SK-N-SH (cell line): ENCODE results near the gene MRPS23. TPM values are rescaled to one million over a fixed set of nuclear protein-coding genes. Genes with fewer than 3 reads are reported as not detected.

Source experiments
- CTCF ChIA-PET: fragments of 300-600, 350-600 bp; formaldehyde crosslinking; extraction: SDS; loops from one replicate; lab custom pipeline; 2021; lab: Yijun Ruan, JAX
- POLR2A ChIA-PET: fragments of 350-600 bp; sonication (Branson Sonifier 250); formaldehyde crosslinking; extraction: SDS; loops from one replicate; lab custom pipeline; 2020; ENCODE audit warnings: antibody characterized with exemption, inconsistent platforms; lab: Yijun Ruan, JAX
- DNase-seq: peaks from one replicate; pipeline ENCODE4 v3.0.0; 2012
- H2AFZ ChIP-seq: fragments of 200-600 bp; sonication (generic); 2 replicates; pipeline ENCODE4 v1.8.1; 2016; ENCODE audit warnings: antibody characterized with exemption, mild to moderate bottlenecking, low read depth
- H3F3A ChIP-seq: fragments of 200-600 bp; sonication (generic); replicated peaks from 2 replicates; pipeline ENCODE3; 2016; ENCODE audit warnings: antibody characterized with exemption, mild to moderate bottlenecking; ENCODE audit not compliant: insufficient read depth
- H3K27ac ChIP-seq, 2 experiments: fragments of 200-500 bp in 1 of 2; fragments of 200-600 bp in 1 of 2; sonication (Bioruptor generic) in 1 of 2; sonication (generic), shearing (Covaris generic) in 1 of 2; 2 replicates each; pipeline versions ENCODE4 v1.5.1 to v1.6.1; 2014 to 2016; ENCODE audit warnings: low read depth in 2 of 2, inconsistent platforms in 1 of 2, low read length in 1 of 2, mild to moderate bottlenecking in 1 of 2, mixed read lengths in 1 of 2
- H3K27me3 ChIP-seq: fragments of 200-600 bp; sonication (generic), shearing (Covaris generic); 2 replicates; pipeline ENCODE4 v1.6.1; 2016; ENCODE audit warnings: mixed run types; ENCODE audit not compliant: insufficient read depth
- H3K36me3 ChIP-seq, 2 experiments: fragments of 200-500 bp in 1 of 2; fragments of 200-600 bp in 1 of 2; sonication (Bioruptor generic) in 1 of 2; sonication (generic) in 1 of 2; replicated peaks in 1 of 2; 2 replicates each; pipeline versions ENCODE3 to v1.5.1; 2014 to 2016; ENCODE audit warnings: low read length in 1 of 2, mild to moderate bottlenecking in 1 of 2; ENCODE audit not compliant: insufficient read depth in 2 of 2, control insufficient read depth in 1 of 2
- H3K4me1 ChIP-seq, 2 experiments: fragments of 200-500 bp in 1 of 2; fragments of 200-600 bp in 1 of 2; sonication (Bioruptor generic) in 1 of 2; sonication (generic), shearing (Covaris generic) in 1 of 2; 2 replicates each; pipeline versions ENCODE4 v1.5.1 to v1.6.1; 2014 to 2016; ENCODE audit warnings: low read depth in 1 of 2, low read length in 1 of 2, mixed run types in 1 of 2; ENCODE audit not compliant: insufficient read depth in 2 of 2, control insufficient read depth in 1 of 2
- H3K4me2 ChIP-seq: fragments of 200-600 bp; sonication (generic), shearing (Covaris generic); 2 replicates; pipeline ENCODE4 v1.6.1; 2017; ENCODE audit warnings: mixed run types
- H3K4me3 ChIP-seq, 2 experiments: fragments of 200-500 bp in 1 of 2; fragments of 200-600 bp in 1 of 2; sonication (Bioruptor generic) in 1 of 2; sonication (generic), shearing (Covaris generic) in 1 of 2; 2 replicates each; pipeline versions ENCODE4 v1.5.1 to v1.8.1; 2014 to 2016; ENCODE audit warnings: low read depth in 2 of 2, inconsistent platforms in 1 of 2, low read length in 1 of 2, mild to moderate bottlenecking in 1 of 2, mixed read lengths in 1 of 2, moderate library complexity in 1 of 2
- H3K79me2 ChIP-seq: fragments of 200-600 bp; sonication (generic); 2 replicates; pipeline ENCODE4 v1.8.1; 2017; ENCODE audit warnings: mild to moderate bottlenecking; ENCODE audit not compliant: insufficient read depth
- H3K9ac ChIP-seq: fragments of 200-600 bp; sonication (generic); 2 replicates; pipeline ENCODE4 v1.6.1; 2017; ENCODE audit warnings: mixed run types
- H3K9me2 ChIP-seq: fragments of 200-600 bp; sonication (generic); 2 replicates; pipeline ENCODE4 v1.6.1; 2017; ENCODE audit warnings: mixed run types
- H3K9me3 ChIP-seq: fragments of 200-600 bp; sonication (generic); 2 replicates; pipeline ENCODE4 v1.6.1; 2017; ENCODE audit warnings: mixed run types, mild to moderate bottlenecking, moderate library complexity
- H4K20me1 ChIP-seq: fragments of 200-600 bp; sonication (generic); 2 replicates; pipeline ENCODE4 v1.6.1; 2017; ENCODE audit warnings: mild to moderate bottlenecking, mixed run types; ENCODE audit not compliant: insufficient read depth
- EZH2phosphoT487 ChIP-seq: fragments of 200-600 bp; sonication (generic); IDR thresholded peaks from 2 replicates; pipeline ENCODE4 v1.6.1; 2017; ENCODE audit warnings: low read depth, mixed run types, mild to moderate bottlenecking, antibody characterized with exemption, moderate library complexity, borderline replicate concordance
- FOXM1 ChIP-seq: IDR thresholded peaks from 2 replicates; pipeline ENCODE4 v1.4.0; 2012; ENCODE audit warnings: low read depth, mild to moderate bottlenecking
- GABPA ChIP-seq: IDR thresholded peaks from 2 replicates; pipeline ENCODE4 v1.4.0; 2012; ENCODE audit warnings: low read depth, mild to moderate bottlenecking
- MEF2A ChIP-seq: IDR thresholded peaks from 2 replicates; pipeline ENCODE4 v1.4.0; 2012; ENCODE audit warnings: low read depth, borderline replicate concordance
- MXI1 ChIP-seq: IDR thresholded peaks from 2 replicates; pipeline ENCODE4 v1.6.1; 2012; ENCODE audit warnings: mild to moderate bottlenecking, low read depth, low read length, improper control_type of control experiment
- NFIC ChIP-seq: IDR thresholded peaks from 2 replicates; pipeline ENCODE4 v1.4.0; 2012; ENCODE audit warnings: borderline replicate concordance
- RCOR1 ChIP-seq: fragments of 150-350 bp; IDR thresholded peaks from 2 replicates; pipeline ENCODE4 v1.6.1; 2017; ENCODE audit warnings: antibody characterized with exemption, low read length
- RFX5 ChIP-seq: IDR thresholded peaks from 2 replicates; pipeline ENCODE4 v1.6.1; 2012; ENCODE audit warnings: mild to moderate bottlenecking, improper control_type of control experiment, low read length
- SIN3A ChIP-seq: IDR thresholded peaks from 2 replicates; pipeline ENCODE4 v1.6.1; 2012; ENCODE audit warnings: low read depth, mild to moderate bottlenecking, low read length, moderate library complexity, borderline replicate concordance
- TAF1 ChIP-seq: IDR thresholded peaks from 2 replicates; pipeline ENCODE4 v1.6.1; 2012; ENCODE audit warnings: low read depth, mild to moderate bottlenecking, low read length, moderate library complexity, borderline replicate concordance
- WGBS: methylation state at CpG from one replicate; pipeline ENCODE4 v1.1.6; 2017; ENCODE audit warnings: low lambda C conversion rate; 5-methylcytosine and 5-hydroxymethylcytosine counted together
- polyA plus RNA-seq, 3 experiments: library from polyadenylated mRNA; depleted of rRNA; stranded (reverse); fragments of >200 nt; gene quantifications; 2 replicates each; pipeline ENCODE4 v1.2.3, GENCODE V29; 2012
- TF ChIP-seq, protein P1 (sequence below): IDR thresholded peaks from 2 replicates; pipeline ENCODE4 v1.4.0; 2012; ENCODE audit warnings: low read depth, borderline replicate concordance
- TF ChIP-seq, protein P2 (sequence below): fragments of 150-350 bp; IDR thresholded peaks from 2 replicates; pipeline ENCODE4 v1.6.1; 2016; ENCODE audit warnings: mild to moderate bottlenecking, low read depth, low read length
- TF ChIP-seq, protein P3 (sequence below): IDR thresholded peaks from 2 replicates; pipeline ENCODE4 v1.4.0; 2012; ENCODE audit warnings: low read depth
- TF ChIP-seq, protein P4 (sequence below): IDR thresholded peaks from 2 replicates; pipeline ENCODE4; 2012

Gene MRPS23
- polyA plus RNA-seq, 1 of the 3 experiments (the other 2 are of a cell fraction) = 105 TPM

DNA sequence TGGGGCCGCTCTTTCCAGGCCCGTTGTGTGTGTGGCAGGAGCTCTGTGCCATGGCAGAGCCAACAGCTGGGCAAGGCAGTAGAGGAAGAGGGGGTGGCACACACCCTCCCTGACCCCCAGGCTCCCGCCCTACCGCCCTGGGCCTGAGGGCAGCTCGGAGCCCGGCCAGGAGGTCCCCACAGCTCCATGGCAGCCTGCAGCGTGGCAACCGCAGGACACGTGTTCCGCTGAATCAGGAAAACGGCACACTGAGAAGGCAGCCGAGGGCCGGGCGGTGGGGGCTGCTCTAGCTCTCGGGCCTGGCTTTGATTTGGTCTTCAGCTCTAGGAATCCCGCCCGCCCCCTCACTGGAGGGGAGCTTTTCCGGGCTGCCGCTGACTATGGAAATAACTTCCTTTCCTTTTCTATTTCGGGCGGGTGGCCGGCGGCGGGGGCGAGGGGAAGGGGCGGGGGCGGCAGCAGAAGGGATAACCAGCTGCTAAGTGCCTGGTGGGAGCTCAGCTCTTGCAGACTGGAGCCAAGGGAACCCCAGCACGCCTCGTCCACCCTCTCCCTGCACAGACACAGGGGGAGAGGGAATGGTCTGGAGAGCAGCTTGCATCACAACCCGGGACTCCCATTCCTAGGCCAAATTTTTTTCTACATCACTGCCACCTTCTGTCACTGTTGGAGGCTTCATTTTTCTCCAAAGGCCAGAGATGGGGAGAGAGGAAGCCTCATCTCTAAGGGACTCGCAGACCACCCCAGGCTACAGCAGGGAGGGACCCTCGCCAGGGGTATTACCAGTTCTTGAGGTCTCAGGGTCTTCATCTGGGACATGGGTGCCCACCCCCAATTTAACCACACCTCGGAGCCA, 24.8 kb upstream of the MRPS23 start (continued):
- peak; percentile 88; the same call in 1 of the 2 replicates for TF ChIP-seq SIN3A
- TF ChIP-seq, protein P1, sequence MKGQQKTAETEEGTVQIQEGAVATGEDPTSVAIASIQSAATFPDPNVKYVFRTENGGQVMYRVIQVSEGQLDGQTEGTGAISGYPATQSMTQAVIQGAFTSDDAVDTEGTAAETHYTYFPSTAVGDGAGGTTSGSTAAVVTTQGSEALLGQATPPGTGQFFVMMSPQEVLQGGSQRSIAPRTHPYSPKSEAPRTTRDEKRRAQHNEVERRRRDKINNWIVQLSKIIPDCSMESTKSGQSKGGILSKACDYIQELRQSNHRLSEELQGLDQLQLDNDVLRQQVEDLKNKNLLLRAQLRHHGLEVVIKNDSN = peak; percentile 89
- peak; percentile 89 for TF ChIP-seq FOXM1
- TF ChIP-seq MXI1 = peak; percentile 34; the same call in 1 of the 2 replicates

DNA sequence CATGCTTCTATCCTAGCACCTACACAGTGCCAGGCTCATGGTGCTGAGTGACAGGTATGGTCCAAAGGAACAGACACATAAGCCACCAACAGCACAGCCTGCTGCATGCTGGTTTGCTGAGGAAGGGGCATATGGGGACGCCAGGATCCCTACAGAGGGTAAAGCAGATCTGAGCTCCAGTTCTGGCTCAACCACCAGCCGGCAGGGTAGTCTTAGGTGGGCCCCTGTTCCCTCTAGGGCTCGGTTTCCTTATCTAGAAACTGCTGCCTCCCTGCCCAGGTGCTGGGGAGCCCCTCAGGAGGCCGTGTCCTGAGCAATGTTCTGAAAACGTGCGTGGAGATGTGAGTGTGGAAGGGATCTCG, 24.2 kb upstream of the MRPS23 start:
- Histone ChIP-seq H3K79me2 (peaks cover 32% of the 10 kb centered on the region), H3K9ac (peak overlapping the region; percentile 92), H4K20me1 (no peaks in the 10 kb centered on the region), H3K9me3 (no peaks in the 10 kb centered on the region), H3K36me3 (peaks cover 16 to 29% of the 10 kb centered on the region in 2 experiments), H3K9me2 (no peaks in the 10 kb centered on the region), H3F3A (peaks cover 58% of the 10 kb centered on the region), H2AFZ (no peak overlapping the region), H3K4me3 (no peak overlapping the region), H3K4me2 (peak overlapping the region; percentile 87), H3K27me3 (no peaks in the 10 kb centered on the region), H3K4me1 (peaks cover 39 to 68% of the 10 kb centered on the region in 2 experiments; a peak in 3 of 4 replicates), H3K27ac (peak overlapping the region; percentile 87 to 100)
- ChIA-PET POLR2A (interaction anchor here (1.1 to 1.7 kb wide), 2 partner anchors 31 to 119 kb away, joined by 3 to 6 read pairs; no protein-coding TSS in a partner anchor), CTCF (interaction anchor here (0.7 to 12.2 kb wide), 8 partner anchors 16 to 759 kb away, joined by 3 to 171 read pairs (median 5); no protein-coding TSS in a partner anchor)
- TF ChIP-seq, protein P2, sequence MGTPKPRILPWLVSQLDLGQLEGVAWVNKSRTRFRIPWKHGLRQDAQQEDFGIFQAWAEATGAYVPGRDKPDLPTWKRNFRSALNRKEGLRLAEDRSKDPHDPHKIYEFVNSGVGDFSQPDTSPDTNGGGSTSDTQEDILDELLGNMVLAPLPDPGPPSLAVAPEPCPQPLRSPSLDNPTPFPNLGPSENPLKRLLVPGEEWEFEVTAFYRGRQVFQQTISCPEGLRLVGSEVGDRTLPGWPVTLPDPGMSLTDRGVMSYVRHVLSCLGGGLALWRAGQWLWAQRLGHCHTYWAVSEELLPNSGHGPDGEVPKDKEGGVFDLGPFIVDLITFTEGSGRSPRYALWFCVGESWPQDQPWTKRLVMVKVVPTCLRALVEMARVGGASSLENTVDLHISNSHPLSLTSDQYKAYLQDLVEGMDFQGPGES = no peak
- TF ChIP-seq EZH2phosphoT487 (no peak), RCOR1 (no peak), NFIC (no peak), TAF1 (no peak), MEF2A (no peak), GABPA (no peak), RFX5 (no peak)
- TF ChIP-seq, protein P3, sequence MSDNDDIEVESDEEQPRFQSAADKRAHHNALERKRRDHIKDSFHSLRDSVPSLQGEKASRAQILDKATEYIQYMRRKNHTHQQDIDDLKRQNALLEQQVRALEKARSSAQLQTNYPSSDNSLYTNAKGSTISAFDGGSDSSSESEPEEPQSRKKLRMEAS = no peak
- TF ChIP-seq, protein P4, sequence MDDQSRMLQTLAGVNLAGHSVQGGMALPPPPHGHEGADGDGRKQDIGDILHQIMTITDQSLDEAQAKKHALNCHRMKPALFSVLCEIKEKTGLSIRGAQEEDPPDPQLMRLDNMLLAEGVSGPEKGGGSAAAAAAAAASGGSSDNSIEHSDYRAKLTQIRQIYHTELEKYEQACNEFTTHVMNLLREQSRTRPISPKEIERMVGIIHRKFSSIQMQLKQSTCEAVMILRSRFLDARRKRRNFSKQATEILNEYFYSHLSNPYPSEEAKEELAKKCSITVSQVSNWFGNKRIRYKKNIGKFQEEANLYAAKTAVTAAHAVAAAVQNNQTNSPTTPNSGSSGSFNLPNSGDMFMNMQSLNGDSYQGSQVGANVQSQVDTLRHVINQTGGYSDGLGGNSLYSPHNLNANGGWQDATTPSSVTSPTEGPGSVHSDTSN = no peak
- DNase-seq = no peak
- WGBS = 54% methylated on average over 6 of the region's 7 CpGs
